HL-60 (cell line): ENCODE data around the gene TSKS.

Experiments used
- GABPA ChIP-seq: IDR thresholded peaks from 2 replicates; pipeline ENCODE4 v1.6.1; 2012; ENCODE audit warnings: low read depth
- POLR2AphosphoS5 ChIP-seq: IDR thresholded peaks from 2 replicates; pipeline ENCODE4 v1.6.1; 2012; ENCODE audit warnings: low read depth
- SPI1 ChIP-seq: IDR thresholded peaks from 2 replicates; pipeline ENCODE4 v1.6.1; 2012; ENCODE audit warnings: low read depth, mild to moderate bottlenecking, borderline replicate concordance
- TF ChIP-seq, protein P1 (sequence below): IDR thresholded peaks from one replicate; pipeline ENCODE4 v1.5.1; 2011; ENCODE audit warnings: low read length, control low read depth, inconsistent platforms; ENCODE audit not compliant: insufficient read depth
- TF ChIP-seq, protein P2 (sequence below): IDR thresholded peaks from 2 replicates; pipeline ENCODE4 v1.6.1; 2012; ENCODE audit warnings: low read depth; ENCODE audit not compliant: insufficient replicate concordance

DNA sequence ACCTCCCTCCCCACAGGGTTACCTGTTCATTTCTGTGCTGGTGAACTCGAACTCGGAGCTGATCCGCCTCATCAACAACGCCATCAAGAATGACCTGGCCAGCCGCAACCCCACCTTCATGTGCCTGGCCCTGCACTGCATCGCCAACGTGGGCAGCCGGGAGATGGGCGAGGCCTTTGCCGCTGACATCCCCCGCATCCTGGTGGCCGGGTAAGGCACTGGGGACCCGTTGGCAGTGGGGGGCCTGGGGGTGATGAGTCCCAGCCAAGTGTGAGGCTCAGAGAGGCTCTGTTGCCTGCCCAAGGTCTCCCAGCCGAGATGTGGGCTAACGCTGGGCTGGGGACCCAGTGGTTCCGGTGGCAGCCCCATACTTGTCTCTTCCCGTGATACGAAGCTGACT lies 19.4 kb upstream of the TSKS start:
- TF ChIP-seq, protein P1, sequence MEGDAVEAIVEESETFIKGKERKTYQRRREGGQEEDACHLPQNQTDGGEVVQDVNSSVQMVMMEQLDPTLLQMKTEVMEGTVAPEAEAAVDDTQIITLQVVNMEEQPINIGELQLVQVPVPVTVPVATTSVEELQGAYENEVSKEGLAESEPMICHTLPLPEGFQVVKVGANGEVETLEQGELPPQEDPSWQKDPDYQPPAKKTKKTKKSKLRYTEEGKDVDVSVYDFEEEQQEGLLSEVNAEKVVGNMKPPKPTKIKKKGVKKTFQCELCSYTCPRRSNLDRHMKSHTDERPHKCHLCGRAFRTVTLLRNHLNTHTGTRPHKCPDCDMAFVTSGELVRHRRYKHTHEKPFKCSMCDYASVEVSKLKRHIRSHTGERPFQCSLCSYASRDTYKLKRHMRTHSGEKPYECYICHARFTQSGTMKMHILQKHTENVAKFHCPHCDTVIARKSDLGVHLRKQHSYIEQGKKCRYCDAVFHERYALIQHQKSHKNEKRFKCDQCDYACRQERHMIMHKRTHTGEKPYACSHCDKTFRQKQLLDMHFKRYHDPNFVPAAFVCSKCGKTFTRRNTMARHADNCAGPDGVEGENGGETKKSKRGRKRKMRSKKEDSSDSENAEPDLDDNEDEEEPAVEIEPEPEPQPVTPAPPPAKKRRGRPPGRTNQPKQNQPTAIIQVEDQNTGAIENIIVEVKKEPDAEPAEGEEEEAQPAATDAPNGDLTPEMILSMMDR: no peak
- TF ChIP-seq, protein P2, sequence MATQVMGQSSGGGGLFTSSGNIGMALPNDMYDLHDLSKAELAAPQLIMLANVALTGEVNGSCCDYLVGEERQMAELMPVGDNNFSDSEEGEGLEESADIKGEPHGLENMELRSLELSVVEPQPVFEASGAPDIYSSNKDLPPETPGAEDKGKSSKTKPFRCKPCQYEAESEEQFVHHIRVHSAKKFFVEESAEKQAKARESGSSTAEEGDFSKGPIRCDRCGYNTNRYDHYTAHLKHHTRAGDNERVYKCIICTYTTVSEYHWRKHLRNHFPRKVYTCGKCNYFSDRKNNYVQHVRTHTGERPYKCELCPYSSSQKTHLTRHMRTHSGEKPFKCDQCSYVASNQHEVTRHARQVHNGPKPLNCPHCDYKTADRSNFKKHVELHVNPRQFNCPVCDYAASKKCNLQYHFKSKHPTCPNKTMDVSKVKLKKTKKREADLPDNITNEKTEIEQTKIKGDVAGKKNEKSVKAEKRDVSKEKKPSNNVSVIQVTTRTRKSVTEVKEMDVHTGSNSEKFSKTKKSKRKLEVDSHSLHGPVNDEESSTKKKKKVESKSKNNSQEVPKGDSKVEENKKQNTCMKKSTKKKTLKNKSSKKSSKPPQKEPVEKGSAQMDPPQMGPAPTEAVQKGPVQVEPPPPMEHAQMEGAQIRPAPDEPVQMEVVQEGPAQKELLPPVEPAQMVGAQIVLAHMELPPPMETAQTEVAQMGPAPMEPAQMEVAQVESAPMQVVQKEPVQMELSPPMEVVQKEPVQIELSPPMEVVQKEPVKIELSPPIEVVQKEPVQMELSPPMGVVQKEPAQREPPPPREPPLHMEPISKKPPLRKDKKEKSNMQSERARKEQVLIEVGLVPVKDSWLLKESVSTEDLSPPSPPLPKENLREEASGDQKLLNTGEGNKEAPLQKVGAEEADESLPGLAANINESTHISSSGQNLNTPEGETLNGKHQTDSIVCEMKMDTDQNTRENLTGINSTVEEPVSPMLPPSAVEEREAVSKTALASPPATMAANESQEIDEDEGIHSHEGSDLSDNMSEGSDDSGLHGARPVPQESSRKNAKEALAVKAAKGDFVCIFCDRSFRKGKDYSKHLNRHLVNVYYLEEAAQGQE: no peak
- TF ChIP-seq GABPA (no peak), POLR2AphosphoS5 (no peak), SPI1 (no peak)
